C4-2B (cell line): ENCODE results near the gene PTCD3.

Source experiments
- ZFX ChIP-seq: fragments of 450-650 bp; IDR thresholded peaks from 2 replicates; pipeline ENCODE4 v1.6.1; 2017
- TF ChIP-seq, protein P1 (sequence below): fragments of 450-650 bp; conservative IDR thresholded peaks from 2 replicates; pipeline ENCODE4 v1.5.1; 2017; ENCODE audit warnings: mild to moderate bottlenecking

DNA sequence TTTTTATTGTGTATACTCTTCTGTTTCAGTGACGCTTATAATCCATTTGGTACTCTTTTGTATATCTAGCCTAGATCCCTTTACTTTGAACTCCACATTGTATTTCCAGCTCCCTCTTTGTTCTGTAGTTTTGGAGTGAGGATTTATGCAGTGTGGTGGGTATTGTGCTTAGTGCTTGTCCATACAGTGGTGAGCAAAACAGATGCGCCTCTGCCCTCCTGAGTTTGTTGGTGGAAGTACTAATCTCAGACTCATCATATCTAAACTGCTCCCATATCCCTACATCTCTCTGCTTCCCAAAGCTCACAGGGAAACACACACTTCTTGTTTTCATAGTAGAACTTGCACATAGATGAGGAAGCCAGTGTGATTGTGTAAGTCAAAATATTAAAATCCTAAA lies 12.1 kb downstream of the PTCD3 start:
- TF ChIP-seq, protein P1, sequence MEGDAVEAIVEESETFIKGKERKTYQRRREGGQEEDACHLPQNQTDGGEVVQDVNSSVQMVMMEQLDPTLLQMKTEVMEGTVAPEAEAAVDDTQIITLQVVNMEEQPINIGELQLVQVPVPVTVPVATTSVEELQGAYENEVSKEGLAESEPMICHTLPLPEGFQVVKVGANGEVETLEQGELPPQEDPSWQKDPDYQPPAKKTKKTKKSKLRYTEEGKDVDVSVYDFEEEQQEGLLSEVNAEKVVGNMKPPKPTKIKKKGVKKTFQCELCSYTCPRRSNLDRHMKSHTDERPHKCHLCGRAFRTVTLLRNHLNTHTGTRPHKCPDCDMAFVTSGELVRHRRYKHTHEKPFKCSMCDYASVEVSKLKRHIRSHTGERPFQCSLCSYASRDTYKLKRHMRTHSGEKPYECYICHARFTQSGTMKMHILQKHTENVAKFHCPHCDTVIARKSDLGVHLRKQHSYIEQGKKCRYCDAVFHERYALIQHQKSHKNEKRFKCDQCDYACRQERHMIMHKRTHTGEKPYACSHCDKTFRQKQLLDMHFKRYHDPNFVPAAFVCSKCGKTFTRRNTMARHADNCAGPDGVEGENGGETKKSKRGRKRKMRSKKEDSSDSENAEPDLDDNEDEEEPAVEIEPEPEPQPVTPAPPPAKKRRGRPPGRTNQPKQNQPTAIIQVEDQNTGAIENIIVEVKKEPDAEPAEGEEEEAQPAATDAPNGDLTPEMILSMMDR, result no peak
- no peak for TF ChIP-seq ZFX
